Measurements from ENCODE around the gene FRMD4A. TPM values are rescaled to one million over a fixed set of nuclear protein-coding genes. Genes with fewer than 3 reads are reported as not detected.

FRMD4A gene
- total and polyA plus RNA-seq, 10 of the 15 experiments (the other 5 are each of a cell fraction or from before 2014, with no cell fraction given): 17.8 to 75.2 (median 39.1) TPM

- TF ChIP-seq NBN (IDR thresholded peaks at IDR 0.05): no peak
- TF ChIP-seq ZBTB33 (IDR thresholded peaks at IDR 0.05): no peak
- TF ChIP-seq RFX5 (IDR thresholded peaks at IDR 0.05; ENCODE audit: low read depth, low read length): no peak
- TF ChIP-seq LARP7 (IDR thresholded peaks at IDR 0.05): no peak
- no peak for TF ChIP-seq CUX1 (IDR thresholded peaks at IDR 0.05; ENCODE audit: insufficient replicate concordance, low read depth, low read length)
- no peak for TF ChIP-seq EED (IDR thresholded peaks at IDR 0.05; ENCODE audit: low read depth)
- TF ChIP-seq MTA2 (IDR thresholded peaks at IDR 0.05; ENCODE audit: low read depth): no peak
- no peak for TF ChIP-seq PKNOX1 (IDR thresholded peaks at IDR 0.05)
- TF ChIP-seq GABPA (IDR thresholded peaks at IDR 0.05; ENCODE audit: low read depth): no peak
- TF ChIP-seq IRF3 (IDR thresholded peaks at IDR 0.05): no peak
- no peak for TF ChIP-seq ATF3 (IDR thresholded peaks at IDR 0.05; ENCODE audit: borderline replicate concordance, extremely low read depth, low read depth, low read length)
Observed at GRCh38 chr10:13706604-13707003, 624.1 kb downstream of the FRMD4A start (continued).

All from GM12878 (cell line).